GM21576 (cell line): ENCODE measurements around the gene MAST2.
"Not testable (repeated sequence)": the region's sequence is repeated elsewhere in the genome, so short reads cannot be mapped to it uniquely, and the experiment has no call there.

Experiments used
- ATAC-seq: cut with Tn5 transposase; IDR thresholded peaks from one replicate; pipeline ENCODE4 v1.9.1; 2021; ENCODE audit warnings: mild to moderate bottlenecking, moderate library complexity; ENCODE audit not compliant: unreplicated experiment

The MAST2 gene

DNA sequence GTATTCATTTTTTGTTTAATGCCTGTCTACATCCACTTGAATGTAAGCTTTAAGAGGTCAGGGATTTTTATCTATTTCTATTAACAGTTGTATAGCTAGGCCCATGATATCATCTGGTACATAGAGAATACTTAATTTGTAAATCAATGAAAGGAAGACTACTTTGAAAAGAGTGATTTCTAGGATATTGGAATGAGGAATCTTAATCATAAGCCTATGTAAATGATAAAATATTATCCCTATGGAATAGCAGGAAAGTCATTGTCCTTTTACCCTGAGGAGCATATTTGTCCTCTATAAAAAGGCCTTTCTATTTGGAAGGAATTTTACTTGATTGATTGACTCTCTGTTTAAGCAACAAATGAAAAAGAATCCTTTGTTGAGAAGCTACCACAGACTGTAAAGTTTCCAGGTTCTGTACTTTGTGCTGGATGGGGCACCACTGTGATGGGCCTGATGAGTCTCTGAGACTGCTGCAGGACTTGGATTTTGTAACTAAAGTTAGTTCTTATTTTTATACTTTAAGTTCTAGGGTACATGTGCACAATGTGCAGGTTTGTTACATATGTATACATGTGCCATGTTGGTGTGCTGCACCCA is 53.8 kb downstream of the MAST2 start:
- ATAC-seq = no peak

DNA sequence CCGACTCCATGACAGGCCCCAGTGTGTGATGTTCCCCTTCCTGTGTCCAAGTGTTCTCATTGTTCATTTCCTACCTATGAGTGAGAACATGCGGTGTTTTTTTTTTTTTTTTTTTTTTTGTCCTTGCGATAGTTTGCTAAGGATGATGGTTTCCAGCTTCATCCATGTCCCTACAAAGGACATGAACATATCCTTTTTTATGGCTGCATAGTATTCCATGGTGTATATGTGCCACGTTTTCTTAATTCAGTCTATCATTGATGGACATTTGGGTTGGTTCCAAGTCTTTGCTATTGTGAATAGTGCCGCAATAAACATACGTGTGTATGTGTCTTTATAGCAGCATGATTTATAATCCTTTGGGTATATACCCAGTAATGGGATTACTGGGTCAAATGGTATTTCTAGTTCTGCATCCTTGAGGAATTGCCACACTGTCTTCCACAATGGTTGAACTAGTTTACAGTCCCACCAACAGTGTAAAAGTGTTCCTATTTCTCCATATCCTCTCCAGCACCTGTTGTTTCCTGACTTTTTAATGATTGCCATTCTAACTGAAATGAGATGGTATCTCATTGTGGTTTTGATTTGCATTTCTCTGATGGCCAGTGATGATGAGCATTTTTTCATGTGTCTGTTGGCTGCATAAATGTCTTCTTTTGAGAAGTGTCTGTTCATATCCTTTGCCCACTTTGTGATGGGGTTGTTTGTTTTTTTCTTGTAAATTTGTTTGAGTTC is 54.5 kb downstream of the MAST2 start:
- ATAC-seq = not testable (repeated sequence)

DNA sequence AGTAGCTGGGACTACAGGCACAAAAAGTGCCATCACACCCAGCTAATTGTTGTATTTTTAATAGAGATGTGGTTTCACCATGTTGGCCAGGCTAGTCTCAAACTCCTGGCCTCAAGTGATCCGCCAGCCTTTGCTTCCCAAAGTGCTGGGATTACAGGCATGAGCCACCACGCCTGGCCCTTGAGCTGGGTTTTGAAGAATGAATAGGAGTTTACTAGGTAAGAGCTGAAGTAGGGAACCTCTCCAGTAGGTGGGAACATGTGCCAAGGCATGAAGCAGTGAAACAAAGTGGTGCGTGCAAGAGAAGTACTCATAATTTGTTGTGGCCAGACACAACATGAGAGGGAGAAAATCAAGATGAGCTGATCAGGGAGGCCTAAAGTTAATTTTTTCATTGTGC is 55.8 kb downstream of the MAST2 start:
- no peak for ATAC-seq

DNA sequence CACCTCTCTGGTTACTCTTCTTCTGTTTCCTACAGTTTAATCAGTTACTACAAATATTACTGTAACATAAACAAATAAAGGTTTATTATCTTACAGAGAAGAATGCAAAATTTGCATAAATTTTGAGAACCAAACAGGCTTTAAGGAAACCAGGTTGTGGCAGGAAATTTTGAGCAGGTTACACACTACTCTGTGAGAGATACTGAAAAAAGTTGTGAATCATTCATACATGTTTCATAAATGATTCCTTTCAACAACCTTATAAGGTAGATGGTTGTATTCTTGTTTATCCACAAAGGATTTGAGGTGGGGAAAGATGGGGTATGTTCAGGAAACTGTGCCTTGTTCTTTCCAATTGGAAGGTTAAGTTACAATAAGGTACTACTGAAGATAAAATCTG is 58.6 kb downstream of the MAST2 start:
- ATAC-seq = no peak

DNA sequence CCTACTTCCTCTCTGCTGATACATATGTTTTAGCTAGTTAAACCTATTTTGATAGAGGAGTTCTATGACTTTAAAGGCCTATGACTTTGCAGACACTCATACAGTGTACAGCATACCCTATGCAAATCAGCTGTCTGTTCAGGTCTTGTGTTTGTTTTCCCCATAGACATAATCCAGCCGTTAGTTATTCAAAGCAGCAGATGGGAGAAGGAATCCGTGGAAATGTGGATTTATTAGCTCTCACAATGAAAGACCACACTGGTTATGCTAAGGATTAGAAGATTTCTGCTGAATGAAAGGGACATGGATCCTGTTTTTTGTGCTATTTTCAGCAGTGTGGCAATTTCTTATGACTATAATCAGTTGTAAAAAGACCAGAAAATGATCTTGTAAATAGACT is 59.8 kb downstream of the MAST2 start:
- no peak for ATAC-seq

DNA sequence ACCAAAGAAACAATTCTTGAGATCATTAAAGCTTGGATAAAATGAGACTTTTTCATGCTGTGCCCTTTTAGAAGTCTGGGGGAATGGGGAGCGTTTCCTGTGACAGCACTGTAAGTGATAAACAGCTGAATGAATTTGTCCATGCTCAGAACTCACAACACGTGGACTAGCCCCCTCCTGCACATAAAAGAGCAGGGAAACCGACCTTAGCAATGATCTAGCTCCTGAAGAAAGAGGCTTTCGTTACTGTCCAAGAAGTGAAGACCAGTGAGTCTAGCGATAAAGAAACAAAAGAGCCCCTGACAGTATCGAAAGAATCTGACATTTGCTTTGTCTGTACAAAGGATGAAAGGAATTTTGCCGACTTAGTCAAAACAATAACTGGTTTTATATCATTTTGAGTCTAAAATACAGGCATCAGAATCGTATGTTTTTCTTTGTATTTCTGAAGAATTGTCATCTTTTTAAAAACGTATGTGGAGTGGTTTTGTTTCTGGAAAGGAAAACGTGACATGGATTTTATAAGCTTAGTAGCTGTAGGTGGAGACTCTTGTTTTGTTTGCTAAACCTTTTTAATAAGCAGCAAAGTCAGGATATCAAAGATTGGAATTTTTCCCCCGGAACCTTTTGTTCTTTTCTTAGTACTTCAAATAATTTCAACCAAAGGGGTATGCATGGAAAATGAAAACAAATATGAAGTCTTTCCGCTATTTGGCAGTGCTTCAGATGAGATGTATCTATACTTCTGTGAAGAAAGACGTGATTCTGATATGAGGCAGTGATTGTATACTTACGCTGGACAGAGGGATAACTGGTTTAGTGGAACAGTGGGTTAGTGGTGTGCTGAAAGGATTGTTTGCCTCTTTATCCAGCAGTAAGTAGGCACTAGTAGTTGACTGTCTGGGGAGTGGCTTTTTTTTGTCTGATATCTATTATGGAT is 61.0 kb downstream of the MAST2 start:
- ATAC-seq = no peak

DNA sequence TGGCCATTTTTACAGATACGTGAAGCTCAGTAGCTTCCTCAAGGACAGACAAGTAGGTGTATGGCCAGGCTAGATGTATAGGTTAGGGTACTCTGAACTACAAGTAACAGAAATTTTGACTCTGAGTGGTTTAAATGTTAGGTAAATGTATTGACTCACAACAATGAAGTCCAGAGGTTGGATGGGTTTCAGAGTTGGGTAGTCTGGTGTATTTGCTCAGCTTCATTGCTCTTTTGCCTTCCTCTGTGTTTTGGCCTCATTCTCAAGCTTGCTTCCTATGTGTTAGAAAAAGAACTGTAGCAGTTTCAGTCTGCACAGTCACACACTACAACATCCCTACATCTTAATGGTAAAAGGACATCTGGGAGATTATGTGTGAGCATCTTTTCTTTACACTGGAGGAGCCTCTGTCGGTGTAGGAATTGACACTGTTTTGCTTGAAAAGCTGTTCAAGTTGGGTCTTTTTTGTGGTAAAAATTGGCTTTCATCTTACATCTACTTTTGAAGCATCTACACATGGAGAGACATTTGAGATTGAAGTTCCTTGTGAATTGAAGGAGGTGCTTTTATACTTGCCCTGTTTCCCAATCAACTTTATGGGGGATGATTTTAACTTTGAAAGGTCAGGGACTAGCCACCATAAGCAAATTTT is 64.4 kb downstream of the MAST2 start:
- no peak for ATAC-seq

DNA sequence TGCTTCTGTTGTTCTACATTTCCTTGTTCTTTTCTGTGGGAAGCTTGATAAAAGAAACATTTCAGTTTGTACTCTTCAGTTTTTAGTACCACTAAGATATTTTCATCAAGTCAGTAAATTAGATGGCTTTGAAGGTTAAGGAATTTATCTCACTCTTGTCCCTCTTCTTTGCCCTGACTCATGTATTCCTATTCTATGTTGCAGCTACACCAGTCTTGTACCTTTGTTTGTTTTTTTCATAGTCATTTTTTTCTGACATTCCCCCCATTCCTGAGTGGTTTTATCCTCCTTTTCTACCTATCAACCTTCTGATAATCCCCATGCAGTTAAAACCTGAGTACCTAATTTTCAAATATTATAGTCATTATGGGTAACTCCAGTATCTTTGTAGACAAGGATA is 65.4 kb downstream of the MAST2 start:
- ATAC-seq = no peak

DNA sequence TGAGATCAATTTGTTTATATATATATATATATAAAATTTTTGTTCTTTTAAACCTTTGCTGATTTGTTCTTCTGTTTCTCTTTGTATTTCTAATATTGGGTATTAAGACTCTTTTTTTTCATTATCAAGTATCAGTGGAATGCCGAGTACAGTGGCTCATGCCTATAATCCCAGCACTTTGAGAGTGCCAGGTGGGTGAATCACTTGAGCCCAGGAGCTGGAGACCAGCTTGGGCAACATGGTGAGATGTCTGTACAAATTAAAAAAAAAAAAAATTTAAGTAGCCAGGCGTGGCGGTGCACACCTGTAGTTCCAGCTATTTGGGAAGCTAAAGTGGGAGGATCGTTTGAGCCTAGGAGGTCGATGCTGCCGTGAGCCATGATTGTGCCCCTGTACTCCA is 67.1 kb downstream of the MAST2 start:
- no peak for ATAC-seq

DNA sequence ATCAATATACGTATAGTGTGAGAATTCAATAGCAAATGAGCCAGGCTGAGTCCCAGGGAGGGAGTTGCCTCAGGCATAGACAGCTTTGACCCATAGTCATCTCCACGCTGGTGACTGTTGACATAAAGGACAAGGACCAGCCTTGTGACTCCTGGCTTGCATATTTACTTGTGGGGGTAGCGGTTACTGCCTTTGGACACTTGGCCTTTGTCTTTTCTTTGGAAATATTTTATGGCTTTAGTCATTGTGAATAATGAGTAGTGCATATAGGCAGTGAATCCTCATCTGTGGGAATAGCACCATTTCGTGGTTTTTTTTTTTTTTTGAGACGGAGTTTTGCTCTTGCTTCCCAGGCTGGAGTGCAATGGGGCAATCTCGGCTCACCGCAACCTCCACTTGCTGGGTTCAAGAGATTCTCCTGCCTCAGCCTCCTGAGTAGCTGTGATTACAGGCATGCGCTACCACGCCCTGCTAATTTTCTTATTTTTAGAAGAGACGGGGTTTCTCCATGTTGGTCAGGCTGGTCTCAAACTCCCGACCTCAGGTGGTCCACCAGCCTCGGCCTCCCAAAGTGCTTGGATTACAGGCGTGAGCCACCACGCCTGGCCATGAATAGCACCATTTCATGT is 68.9 kb downstream of the MAST2 start:
- not testable (repeated sequence) for ATAC-seq

DNA sequence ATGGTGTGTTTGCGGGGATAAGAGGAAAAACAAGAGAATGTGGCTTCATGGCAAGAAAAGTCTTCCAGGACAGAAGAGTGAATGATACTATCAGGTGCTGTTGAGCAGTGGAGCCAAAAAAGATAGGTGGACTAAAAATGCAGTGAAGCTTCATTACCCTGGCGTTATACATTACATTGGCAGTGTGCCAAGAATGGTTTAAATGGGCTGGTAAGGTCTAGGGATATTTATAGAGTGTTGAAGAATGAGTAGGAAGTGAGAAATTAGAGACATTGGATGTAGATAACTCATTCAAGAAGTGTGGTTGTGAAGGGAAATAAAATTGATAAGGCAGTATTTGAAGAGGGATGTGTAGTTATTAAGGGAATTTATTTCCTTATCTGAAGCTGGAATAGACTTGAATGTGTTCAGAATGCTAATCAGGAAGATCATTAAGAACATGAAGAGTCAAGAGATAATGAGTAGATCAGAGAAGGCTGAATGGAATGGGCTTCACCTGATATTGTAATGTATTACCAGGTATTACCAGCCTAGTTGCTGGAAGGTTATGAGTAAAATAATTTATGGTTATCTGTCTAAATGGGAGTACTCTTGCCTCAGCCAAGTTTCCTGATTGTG is 72.7 kb downstream of the MAST2 start:
- no peak for ATAC-seq

DNA sequence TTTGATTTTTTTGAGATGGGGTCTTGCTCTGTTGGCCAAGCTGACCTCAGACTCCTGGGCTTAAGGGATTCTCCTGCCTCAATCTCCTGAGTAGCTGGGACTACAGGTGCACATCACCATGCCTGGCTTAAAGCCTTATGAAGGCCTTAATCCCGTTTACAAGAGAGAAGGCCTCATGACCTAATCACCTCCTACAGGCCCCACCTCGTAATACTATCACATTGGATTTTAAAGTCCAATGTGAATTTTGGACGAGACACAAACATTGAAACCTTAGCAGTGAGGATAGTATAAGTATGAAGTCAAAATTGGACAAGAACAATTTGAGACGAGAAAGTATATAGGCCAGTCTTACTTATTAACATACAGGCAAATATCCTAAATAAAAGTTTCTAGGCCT is 73.9 kb downstream of the MAST2 start:
- ATAC-seq = no peak

DNA sequence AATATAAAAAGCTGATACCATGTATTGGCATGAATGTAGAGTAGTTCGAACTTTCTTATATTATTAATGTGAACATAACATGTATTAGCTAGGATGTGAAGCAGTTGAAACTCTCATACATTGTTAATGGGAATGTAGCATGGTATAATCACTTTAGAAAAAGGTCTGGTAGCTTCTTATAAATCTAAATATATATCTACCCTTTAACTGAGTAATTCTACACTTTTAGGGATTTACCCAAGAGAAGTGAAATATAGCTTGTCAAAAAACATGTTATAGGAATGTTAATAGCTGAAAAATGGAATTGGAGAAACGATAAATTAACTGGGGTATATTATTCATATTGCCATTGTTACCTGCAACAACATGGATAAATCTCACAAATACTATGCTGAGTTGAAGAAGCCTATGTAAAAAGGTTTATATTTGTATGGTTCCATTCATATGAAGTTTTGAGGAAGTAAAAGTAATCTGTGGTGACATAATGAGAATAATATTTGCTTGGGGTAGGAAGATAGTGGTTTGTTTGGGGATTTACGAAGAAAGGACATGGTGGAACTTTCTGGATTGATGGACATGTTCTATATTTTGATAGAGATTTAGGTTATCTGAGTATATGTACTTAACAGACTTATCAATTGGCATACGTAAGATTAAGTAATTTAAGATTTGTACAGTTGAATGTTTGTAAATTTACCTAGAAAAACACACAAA is 76.6 kb downstream of the MAST2 start:
- no peak for ATAC-seq

DNA sequence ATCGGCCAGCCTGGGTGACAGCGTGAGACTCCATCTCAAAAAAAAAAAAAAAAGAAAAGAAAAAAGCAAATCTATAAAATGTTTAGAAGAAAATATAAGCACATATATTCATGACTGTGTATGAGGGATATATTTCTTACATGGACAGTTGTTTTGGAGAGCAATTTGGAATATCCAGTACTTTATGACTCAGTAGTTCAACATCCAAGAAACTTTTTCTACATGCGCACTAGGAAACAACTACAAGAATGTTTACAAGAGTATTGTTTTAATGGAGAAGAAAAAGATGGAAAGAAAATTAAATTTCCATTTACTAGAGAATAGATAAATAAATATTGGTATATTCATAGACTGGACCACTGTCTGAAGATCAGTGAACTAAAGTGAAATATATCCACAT is 77.5 kb downstream of the MAST2 start:
- ATAC-seq = no peak

DNA sequence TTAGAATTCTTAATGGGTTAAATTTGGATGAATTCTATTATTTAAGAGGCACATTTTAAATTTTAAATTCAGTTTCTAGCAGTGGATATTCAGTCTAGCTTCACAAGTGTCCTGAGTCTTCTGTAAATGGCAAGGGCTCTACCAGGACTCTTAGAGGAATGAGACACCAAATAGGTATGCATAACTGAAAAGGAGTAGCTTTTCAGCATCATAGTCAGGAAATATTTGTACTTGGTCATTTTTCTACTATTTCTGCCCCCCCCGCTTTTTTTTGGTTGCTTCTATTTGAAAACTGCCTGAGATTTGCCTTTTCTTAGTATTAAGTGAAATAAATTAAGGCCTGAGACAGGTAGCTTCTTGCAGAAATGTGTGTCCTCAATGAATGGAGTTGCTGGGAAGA is 80.2 kb downstream of the MAST2 start:
- no peak for ATAC-seq

DNA sequence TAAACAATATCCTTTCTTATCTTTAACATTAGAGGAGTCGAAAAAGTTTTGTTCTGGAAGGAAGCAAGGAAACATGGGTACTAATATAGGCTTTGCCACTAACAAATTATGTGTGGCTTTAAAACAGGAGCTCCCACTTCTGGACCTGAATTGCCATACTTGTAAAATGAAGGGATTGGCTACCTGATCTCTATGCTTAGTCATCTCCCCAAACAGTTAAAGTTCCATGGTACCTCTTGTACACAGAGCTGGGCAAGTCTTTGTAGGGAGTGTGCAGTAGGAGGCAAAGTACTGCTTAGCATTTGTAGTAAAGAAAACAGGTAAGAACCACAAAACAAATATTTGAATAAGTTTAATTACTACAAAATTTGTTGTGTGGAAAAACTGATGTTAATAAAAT is 81.3 kb downstream of the MAST2 start:
- ATAC-seq = no peak

DNA sequence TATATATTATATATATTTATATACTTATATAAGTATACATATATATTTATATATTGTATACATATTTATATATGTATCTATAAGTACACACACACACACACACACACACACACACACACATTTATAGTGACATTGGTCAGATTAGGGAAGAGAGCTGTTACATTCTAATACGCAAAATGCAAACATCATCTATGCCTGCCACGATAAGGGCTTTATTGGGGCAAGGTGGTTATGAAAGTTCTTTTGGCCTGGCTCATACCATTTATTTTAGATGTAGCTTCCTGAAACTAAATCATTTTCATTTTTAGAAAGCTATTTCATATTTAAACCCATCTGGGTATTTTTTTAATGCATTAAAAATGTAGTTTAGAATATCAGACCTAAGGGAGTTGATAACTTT is 82.8 kb downstream of the MAST2 start:
- ATAC-seq = no peak

DNA sequence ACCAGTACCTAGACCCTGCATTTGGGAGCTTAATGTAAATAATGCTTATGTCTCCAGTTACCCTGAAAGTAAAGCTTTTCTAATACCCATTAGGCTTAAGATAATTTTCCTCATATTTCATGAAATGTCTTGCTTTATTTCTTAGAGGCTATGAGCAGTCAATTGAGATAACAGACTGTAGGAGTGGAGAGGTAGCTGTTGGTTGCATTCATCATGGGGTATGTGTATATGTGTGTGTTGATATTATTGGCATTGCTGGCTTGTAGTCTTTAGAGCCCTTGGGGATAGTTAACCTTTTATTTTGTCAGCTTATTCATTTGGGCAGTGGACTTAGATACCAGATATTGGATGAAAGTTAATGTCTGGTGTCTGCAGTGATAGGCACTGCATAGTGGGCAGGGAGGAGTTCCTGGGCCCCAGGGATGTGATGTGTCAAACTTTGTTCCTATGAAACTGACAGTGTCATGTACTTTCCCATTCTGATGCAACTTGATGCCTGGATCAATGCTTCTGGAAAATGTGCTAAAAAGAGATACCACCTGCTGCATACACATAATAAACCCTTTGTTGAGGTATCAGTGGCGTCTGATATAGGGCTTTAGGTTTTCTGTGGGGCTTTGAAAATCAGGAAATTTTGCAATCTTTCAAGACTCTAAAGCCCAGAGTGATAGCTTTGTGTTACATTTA is 83.9 kb downstream of the MAST2 start:
- no peak for ATAC-seq

DNA sequence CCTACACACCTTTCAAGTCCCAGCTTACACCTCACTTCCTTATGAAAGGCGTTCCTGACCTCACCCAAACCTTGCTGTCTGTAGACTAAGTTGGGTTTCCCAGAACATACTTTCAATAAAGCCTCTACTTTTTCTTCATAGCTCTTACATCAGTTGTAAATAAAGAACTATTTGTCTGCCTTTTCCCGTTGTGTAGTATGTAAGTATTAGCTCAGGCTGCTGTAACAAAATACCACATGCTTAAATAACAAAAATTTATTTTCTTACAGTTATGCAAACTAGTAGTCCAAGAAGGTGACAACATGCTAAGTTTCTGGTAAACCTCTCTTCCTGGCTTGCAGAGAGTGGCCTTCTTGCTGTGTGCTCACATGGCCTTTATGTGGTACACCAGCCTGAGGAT is 86.7 kb downstream of the MAST2 start:
- ATAC-seq = no peak
